ENCODE measurements around the gene CLCA1.

- no peak for TF ChIP-seq REST (IDR thresholded peaks at IDR 0.05; ENCODE audit: insufficient read depth in 1 of 2, low read depth in 2 of 2, low read length in 1 of 2)
- TF ChIP-seq CTCF (IDR thresholded peaks at IDR 0.05), result no peak
- no peak for TF ChIP-seq POLR2AphosphoS5 (IDR thresholded peaks at IDR 0.05; ENCODE audit: low read depth, low read length)
- TF ChIP-seq TCF7L2 (IDR thresholded peaks at IDR 0.05; ENCODE audit: low read depth, low read length), result no peak
- TF ChIP-seq SIN3A (IDR thresholded peaks at IDR 0.05; ENCODE audit: borderline replicate concordance, insufficient read depth, low read depth, low read length), result no peak
These were observed 9.9 kb downstream of the CLCA1 start for GRCh38 chr1:86478416-86479156.
